GM10266 (cell line): Measurements from ENCODE around the gene ARHGAP26.

Experiments
- DNase-seq: peaks from one replicate; pipeline ENCODE4 v3.0.0; 2012; ENCODE audit errors: extremely low spot score
- CTCF ChIP-seq: IDR thresholded peaks from 2 replicates; pipeline ENCODE4 v1.5.1; 2012; ENCODE audit warnings: mild to moderate bottlenecking, low read depth; ENCODE audit not compliant: control insufficient read depth, insufficient read depth; ENCODE audit errors: missing control alignments

ARHGAP26 gene

GRCh38 chr5:143267186-143267585 is 497.0 kb downstream of the ARHGAP26 start:
- DNase-seq = no peak
- no peak for TF ChIP-seq CTCF

GRCh38 chr5:143268388-143268787 is 498.2 kb downstream of the ARHGAP26 start:
- no peak for DNase-seq
- TF ChIP-seq CTCF = no peak

GRCh38 chr5:143271431-143271830 is 501.3 kb downstream of the ARHGAP26 start:
- no peak for DNase-seq
- no peak for TF ChIP-seq CTCF

GRCh38 chr5:143274952-143275351 is 504.8 kb downstream of the ARHGAP26 start:
- no peak for TF ChIP-seq CTCF
- no peak for DNase-seq

GRCh38 chr5:143275512-143276363 is 505.6 kb downstream of the ARHGAP26 start:
- DNase-seq = no peak
- TF ChIP-seq CTCF = no peak

- TF ChIP-seq CTCF = no peak
These were observed 507.4 kb downstream of the ARHGAP26 start for GRCh38 chr5:143277536-143277935.

More at GRCh38 chr5:143277536-143277935, 507.4 kb downstream of the ARHGAP26 start:
- DNase-seq = no peak
